ENCODE measurements around the gene ALG12. TPM values are rescaled to one million over a fixed set of nuclear protein-coding genes. Genes with fewer than 3 reads are reported as not detected.

The ALG12 gene
- polyA plus RNA-seq, 3 donors from 2014 or later: 11.7 to 26.6 (median 12.6) TPM

DNA sequence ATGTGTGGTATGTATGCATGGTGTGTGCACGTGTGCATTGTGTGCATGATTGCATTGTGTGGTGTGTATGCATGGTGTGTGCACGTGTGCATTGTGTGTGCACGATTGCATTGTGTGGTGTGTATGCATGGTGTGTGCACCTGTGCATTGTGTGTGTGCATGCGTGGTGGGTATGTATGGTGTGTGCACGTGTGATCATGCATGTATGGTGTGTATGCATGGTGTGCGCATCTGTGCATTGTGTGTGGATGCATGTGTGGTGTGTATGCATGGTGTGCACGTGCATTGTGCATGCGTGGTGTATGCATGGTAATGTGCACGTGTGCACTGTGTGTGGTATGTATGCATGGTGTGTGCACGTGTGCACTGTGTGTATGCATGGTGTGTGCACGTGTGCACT, 16.8 kb downstream of the ALG12 start:
- peaks cover 6 to 9% of the 10 kb centered on the region in 2 donors for H3K4me1 Mint-ChIP-seq
- H3K36me3 Mint-ChIP-seq: peaks cover 14 to 18% (median 15%) of the 10 kb centered on the region in 3 donors
- peak overlapping the region in 1 of 6 donors; percentile 66 for H3K27ac Mint-ChIP-seq
- peaks cover 5 to 7% (median 5%) of the 10 kb centered on the region in 3 donors for H3K27me3 Mint-ChIP-seq (ENCODE audit: low read depth in 3 of 3)
- no peak overlapping the region for H3K4me3 Mint-ChIP-seq
- no peaks in the 10 kb centered on the region for H3K9me3 Mint-ChIP-seq
- no peak for DNase-seq

DNA sequence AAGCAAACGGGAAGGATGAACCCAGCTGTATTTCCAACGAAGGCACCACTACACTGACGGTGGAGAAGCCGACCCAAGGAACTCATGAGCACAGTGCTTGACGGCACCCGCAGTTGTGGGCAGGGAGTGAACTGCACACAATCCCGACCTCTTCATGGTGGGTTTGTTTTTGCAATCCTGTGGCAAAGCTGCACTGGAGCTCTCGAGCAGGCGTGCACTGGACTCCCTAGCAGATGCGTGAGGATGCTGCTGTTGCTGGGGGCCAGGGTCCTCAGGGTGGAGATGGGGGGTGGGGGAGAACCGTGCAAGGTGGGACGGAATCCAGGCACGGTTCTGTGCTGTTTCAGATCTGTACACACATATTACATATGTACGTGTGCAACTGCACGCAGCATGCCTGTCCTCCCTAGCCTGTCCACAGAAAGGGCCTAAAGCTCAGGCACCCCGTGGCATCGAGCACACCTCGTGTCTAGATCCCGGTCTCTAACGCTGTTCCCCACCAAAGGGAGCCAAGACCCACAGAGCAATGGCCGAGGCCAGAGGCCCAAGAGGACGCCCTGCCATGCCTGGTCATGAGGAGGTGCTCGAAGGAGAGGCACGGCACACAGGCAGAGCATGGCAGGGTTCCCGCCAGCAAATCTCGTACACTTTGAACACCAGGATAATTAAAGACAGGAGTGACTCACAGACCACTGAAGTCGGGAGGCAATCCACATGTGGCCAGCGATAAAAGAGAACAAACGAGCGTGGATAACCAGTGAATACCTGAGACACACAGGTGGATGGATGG, 17.6 kb downstream of the ALG12 start:
- Mint-ChIP-seq H3K27ac (no peak overlapping the region), H3K4me3 (no peak overlapping the region), H3K36me3 (peaks cover 14 to 18% (median 15%) of the 10 kb centered on the region in 3 donors), H3K4me1 (peaks cover 6 to 9% of the 10 kb centered on the region in 2 donors), H3K9me3 (no peaks in the 10 kb centered on the region), H3K27me3 (ENCODE audit: low read depth in 3 of 3) (peaks cover 5 to 6% (median 5%) of the 10 kb centered on the region in 3 donors)
- DNase-seq: no peak

- Mint-ChIP-seq H3K9me3 (no peaks in the 10 kb centered on the region), H3K27me3 (ENCODE audit: low read depth in 3 of 3) (peaks cover 5 to 6% (median 5%) of the 10 kb centered on the region in 3 donors), H3K36me3 (peaks cover 14 to 20% (median 17%) of the 10 kb centered on the region in 3 donors), H3K4me1 (peaks cover 6 to 9% of the 10 kb centered on the region in 2 donors), H3K27ac (peak overlapping the region in 2 of 6 donors; percentile 34 to 75), H3K4me3 (no peak overlapping the region)
- peak in 2 of 3 donors; percentile 26 to 43 for DNase-seq
These were observed 18.7 kb downstream of the ALG12 start for GRCh38 chr22:49899530-49899929.

DNA sequence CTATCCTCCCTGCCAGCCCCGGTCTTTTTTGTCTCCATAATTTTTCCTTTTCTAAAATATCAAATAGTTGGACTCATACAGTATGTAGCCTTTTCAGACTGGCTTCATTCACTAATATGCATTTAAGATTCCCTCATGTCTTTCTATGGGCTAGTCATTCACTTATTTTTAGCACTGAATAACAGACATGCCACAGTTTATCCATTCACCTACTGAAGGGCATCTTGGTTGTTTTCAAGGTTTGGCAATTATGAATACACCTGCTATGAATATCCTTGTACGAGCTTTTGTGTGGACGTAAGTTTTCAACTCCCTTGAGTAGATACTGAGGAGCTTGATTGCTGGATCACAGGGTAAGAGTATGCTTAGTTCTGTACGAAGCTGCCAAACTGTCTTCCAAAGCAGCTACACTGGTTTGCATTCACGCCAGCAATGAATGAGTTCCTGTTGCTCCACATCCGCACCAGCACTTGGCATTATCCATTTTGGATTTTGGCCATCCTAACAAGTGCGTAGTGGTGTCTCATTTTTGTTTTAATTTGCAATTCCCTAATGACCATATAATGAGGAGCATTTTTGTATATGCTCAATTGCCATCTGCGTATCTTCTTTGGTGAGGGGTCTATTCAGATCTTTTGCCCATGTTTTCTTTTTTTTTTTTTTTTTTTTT, 21.1 kb downstream of the ALG12 start:
- no peak overlapping the region for H3K4me3 Mint-ChIP-seq
- DNase-seq: no peak
- H3K4me1 Mint-ChIP-seq: peaks cover 6 to 9% of the 10 kb centered on the region in 2 donors
- peak overlapping the region in 2 of 6 donors; percentile 12 to 82 for H3K27ac Mint-ChIP-seq
- H3K9me3 Mint-ChIP-seq: no peaks in the 10 kb centered on the region
- H3K27me3 Mint-ChIP-seq (ENCODE audit: low read depth in 3 of 3): peaks cover 3 to 5% (median 4%) of the 10 kb centered on the region in 3 donors
- H3K36me3 Mint-ChIP-seq: peaks cover 17 to 31% (median 27%) of the 10 kb centered on the region in 3 donors

DNA sequence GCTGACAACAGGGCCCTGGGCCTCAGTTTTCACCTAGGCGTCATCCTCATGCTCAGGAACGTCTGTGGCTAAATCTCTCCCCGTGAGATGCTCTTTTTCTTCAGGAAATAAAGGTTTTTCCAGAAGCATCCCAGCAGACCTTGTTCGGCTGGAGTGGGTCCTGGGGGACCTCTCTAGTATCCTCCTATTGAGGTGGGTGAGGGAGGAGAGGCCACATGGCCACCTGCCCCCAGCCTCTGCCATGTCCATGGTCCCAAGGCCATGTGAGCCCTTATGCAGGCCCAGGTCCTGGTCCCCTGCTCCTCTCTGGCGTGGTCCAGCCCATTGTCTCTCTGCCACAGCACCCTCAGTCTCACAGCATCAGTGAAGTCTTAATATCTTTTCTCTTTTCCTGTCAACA, 22.0 kb downstream of the ALG12 start:
- Mint-ChIP-seq H3K4me3 (no peak overlapping the region), H3K36me3 (peaks cover 18 to 28% (median 28%) of the 10 kb centered on the region in 3 donors), H3K9me3 (no peaks in the 10 kb centered on the region), H3K27ac (peak overlapping the region in 1 of 6 donors; percentile 42), H3K27me3 (ENCODE audit: low read depth in 3 of 3) (peaks cover 2 to 4% (median 3%) of the 10 kb centered on the region in 3 donors), H3K4me1 (peaks cover 9 to 14% of the 10 kb centered on the region in 2 donors)
- no peak for DNase-seq

GRCh38 chr22:49894322-49895054, 23.8 kb downstream of the ALG12 start:
- H3K4me3 Mint-ChIP-seq: peak overlapping the region in 1 of 5 donors; percentile 13
- peaks cover 14 to 31% (median 30%) of the 10 kb centered on the region in 3 donors for H3K36me3 Mint-ChIP-seq
- H3K9me3 Mint-ChIP-seq: no peaks in the 10 kb centered on the region

DNA sequence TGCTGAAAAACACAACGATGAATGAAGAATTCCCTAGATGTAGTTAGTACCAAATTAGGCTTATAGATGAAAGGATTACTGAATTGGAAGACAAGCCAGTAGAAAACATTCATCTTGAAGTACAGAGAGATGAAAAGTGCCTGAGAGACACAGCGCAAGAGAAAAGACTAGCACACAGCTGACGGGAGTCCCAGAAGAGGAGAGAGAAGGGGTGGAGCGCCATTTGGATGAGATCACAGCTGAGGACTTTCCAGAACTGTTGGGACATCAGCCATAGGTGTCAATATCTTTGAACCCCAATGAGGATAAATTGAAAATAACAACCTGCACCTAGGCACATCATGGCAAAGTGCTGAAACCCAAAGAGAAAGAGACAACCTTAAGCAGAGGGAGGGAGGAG, 25.2 kb downstream of the ALG12 start:
- no peak overlapping the region for H3K4me3 Mint-ChIP-seq
- no peak for DNase-seq
- peaks cover 3 to 7% of the 10 kb centered on the region in 2 donors for H3K4me1 Mint-ChIP-seq
- H3K27me3 Mint-ChIP-seq (ENCODE audit: low read depth in 3 of 3): peaks cover 0 to 2% (median 1%) of the 10 kb centered on the region in 3 donors
- H3K36me3 Mint-ChIP-seq: peaks cover 17 to 43% (median 35%) of the 10 kb centered on the region in 3 donors
- H3K27ac Mint-ChIP-seq: peak overlapping the region in 2 of 6 donors; percentile 52 to 53
- no peaks in the 10 kb centered on the region for H3K9me3 Mint-ChIP-seq

More at GRCh38 chr22:49894322-49895054, 23.8 kb downstream of the ALG12 start:
- no peak for DNase-seq
- Mint-ChIP-seq H3K27ac (peak overlapping the region in 2 of 6 donors; percentile 24 to 37), H3K27me3 (ENCODE audit: low read depth in 3 of 3) (peaks cover 0 to 3% (median 2%) of the 10 kb centered on the region in 3 donors), H3K4me1 (peaks cover 5 to 10% of the 10 kb centered on the region in 2 donors)

DNA sequence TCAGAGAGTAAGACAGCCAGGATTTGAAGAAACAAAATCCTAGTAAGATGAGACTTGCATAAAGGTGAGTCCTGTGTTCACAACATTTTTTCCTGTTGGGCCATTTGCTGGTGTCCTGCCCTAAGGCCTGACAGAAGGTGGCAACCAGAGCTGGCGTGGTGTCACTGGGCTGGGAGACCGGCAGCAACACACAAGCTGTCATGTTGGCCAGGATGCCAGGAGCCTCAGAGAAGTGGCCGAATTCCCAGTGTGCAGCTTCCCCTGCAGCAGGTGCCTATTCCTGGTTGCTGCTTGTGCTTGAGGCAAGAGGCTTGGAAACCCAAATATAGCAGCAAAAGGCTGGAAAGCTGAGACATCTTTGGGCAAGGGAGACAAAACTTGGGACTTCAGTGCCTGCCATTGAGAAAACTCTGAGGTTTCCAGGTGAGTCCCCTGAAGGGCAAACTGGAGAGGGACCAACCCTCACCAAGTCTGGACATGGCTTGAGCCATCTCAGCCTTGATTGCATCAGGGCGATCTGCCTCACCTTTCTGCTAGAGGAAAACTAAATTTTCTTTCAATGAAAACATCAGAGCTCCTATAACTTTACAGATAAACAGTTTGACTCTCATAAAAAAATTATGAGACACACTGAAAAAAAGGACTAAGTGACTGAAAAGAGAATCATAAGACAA, 25.9 kb downstream of the ALG12 start:
- peaks cover 3 to 7% of the 10 kb centered on the region in 2 donors for H3K4me1 Mint-ChIP-seq
- H3K27ac Mint-ChIP-seq: peak overlapping the region in 1 of 6 donors; percentile 53
- H3K36me3 Mint-ChIP-seq: peaks cover 20 to 46% (median 38%) of the 10 kb centered on the region in 3 donors
- peaks cover 0 to 2% (median 1%) of the 10 kb centered on the region in 3 donors for H3K27me3 Mint-ChIP-seq (ENCODE audit: low read depth in 3 of 3)
- no peaks in the 10 kb centered on the region for H3K9me3 Mint-ChIP-seq
- no peak for DNase-seq
- H3K4me3 Mint-ChIP-seq: no peak overlapping the region

DNA sequence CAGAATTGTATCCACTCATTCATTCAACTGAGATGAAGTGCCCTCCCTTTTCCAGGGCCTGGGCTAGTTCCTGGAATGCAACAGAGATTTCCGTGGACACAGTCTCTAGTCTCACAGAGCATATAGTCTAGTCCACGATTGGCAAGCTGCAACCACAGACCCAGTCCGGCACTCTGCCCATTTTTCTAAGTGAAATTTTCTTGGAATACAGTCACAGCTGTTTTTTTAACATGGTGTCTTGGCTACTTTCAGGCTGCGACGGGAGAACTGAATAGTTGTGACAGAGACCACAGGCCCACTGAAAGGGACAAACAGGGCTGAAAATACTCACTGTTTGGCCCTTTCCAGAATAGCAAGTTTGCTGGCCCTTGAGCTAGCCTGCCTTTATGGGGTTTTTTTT, 29.2 kb downstream of the ALG12 start:
- Mint-ChIP-seq H3K27me3 (ENCODE audit: low read depth in 3 of 3) (peaks cover 2 to 3% (median 3%) of the 10 kb centered on the region in 3 donors), H3K27ac (no peak overlapping the region), H3K4me1 (peaks cover 11 to 18% of the 10 kb centered on the region in 2 donors), H3K36me3 (peaks cover 30 to 60% (median 44%) of the 10 kb centered on the region in 3 donors), H3K9me3 (no peaks in the 10 kb centered on the region), H3K4me3 (no peak overlapping the region)
- DNase-seq: no peak

- H3K9me3 Mint-ChIP-seq: no peaks in the 10 kb centered on the region
- peaks cover 17 to 29% of the 10 kb centered on the region in 2 donors for H3K4me1 Mint-ChIP-seq
- peaks cover 2 to 8% (median 3%) of the 10 kb centered on the region in 3 donors for H3K27me3 Mint-ChIP-seq (ENCODE audit: low read depth in 3 of 3)
- H3K27ac Mint-ChIP-seq: no peak overlapping the region
- H3K36me3 Mint-ChIP-seq: peaks cover 36 to 67% (median 42%) of the 10 kb centered on the region in 3 donors
- no peak overlapping the region for H3K4me3 Mint-ChIP-seq
- DNase-seq: no peak
These were observed 30.5 kb downstream of the ALG12 start for GRCh38 chr22:49887702-49888101.

DNA sequence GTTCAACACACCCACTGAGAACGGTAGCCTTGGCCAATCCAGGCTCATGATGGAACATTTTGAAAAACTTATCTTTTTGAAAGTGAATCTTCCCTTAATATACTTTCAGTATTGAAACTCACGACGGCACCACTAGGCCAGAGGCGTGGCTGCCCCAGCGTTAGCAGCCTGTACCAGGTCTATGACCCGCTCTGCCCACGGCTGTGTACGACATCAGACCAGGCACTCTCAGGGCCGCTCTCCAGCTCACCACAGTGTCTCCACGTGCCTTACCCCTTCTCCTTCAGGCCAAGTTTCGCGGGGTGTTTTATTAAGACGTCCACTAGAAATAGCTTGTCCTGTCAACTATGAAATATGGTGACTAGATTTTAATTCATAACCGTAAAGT, 31.2 kb downstream of the ALG12 start:
- Mint-ChIP-seq H3K4me3 (peak overlapping the region in 3 of 5 donors; percentile 9 to 31 (median 24)), H3K9me3 (no peaks in the 10 kb centered on the region), H3K27ac (peak overlapping the region; percentile 40 to 82 (median 62)), H3K36me3 (peaks cover 36 to 70% (median 42%) of the 10 kb centered on the region in 3 donors), H3K4me1 (peaks cover 20 to 35% of the 10 kb centered on the region in 2 donors), H3K27me3 (ENCODE audit: low read depth in 3 of 3) (peaks cover 2 to 9% (median 3%) of the 10 kb centered on the region in 3 donors)
- no peak for DNase-seq

DNA sequence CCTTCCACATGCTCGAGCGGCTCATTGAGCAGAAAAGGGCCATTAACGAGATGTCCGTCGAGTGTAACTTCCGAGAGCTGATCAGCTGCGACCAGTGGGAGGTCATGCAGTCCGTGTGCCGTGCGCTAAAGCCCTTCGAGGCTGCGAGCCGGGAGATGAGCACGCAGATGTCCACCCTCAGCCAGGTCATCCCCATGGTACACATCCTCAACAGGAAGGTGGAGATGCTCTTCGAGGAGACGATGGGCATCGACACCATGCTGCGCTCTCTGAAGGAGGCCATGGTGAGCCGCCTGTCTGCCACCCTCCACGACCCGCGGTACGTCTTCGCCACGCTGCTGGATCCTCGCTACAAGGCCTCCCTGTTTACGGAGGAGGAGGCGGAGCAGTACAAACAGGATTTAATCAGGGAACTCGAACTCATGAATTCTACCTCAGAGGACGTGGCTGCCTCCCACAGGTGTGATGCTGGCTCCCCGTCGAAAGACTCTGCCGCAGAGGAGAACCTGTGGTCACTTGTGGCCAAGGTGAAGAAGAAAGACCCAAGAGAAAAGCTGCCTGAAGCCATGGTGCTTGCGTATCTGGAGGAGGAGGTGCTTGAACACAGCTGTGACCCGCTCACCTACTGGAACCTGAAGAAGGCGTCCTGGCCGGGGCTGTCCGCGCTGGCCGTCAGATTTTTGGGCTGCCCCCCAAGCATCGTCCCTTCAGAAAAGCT, 31.7 kb downstream of the ALG12 start:
- H3K36me3 Mint-ChIP-seq: peaks cover 33 to 67% (median 40%) of the 10 kb centered on the region in 3 donors
- peaks cover 2 to 9% (median 3%) of the 10 kb centered on the region in 3 donors for H3K27me3 Mint-ChIP-seq (ENCODE audit: low read depth in 3 of 3)
- H3K4me3 Mint-ChIP-seq: peak overlapping the region in 3 of 5 donors; percentile 9 to 31 (median 24)
- H3K27ac Mint-ChIP-seq: peak overlapping the region; percentile 40 to 82 (median 62)
- peaks cover 22 to 39% of the 10 kb centered on the region in 2 donors for H3K4me1 Mint-ChIP-seq
- DNase-seq: peak; percentile 51 to 61 (median 51)
- H3K9me3 Mint-ChIP-seq: no peaks in the 10 kb centered on the region
